HG03521 (cell line): ENCODE results near the gene FN3KRP.

Experiments used
- ATAC-seq: cut with Tn5 transposase; IDR thresholded peaks from one replicate; pipeline ENCODE4 v1.9.1; 2021; ENCODE audit warnings: mild to moderate bottlenecking, moderate library complexity; ENCODE audit not compliant: unreplicated experiment

The FN3KRP gene

DNA sequence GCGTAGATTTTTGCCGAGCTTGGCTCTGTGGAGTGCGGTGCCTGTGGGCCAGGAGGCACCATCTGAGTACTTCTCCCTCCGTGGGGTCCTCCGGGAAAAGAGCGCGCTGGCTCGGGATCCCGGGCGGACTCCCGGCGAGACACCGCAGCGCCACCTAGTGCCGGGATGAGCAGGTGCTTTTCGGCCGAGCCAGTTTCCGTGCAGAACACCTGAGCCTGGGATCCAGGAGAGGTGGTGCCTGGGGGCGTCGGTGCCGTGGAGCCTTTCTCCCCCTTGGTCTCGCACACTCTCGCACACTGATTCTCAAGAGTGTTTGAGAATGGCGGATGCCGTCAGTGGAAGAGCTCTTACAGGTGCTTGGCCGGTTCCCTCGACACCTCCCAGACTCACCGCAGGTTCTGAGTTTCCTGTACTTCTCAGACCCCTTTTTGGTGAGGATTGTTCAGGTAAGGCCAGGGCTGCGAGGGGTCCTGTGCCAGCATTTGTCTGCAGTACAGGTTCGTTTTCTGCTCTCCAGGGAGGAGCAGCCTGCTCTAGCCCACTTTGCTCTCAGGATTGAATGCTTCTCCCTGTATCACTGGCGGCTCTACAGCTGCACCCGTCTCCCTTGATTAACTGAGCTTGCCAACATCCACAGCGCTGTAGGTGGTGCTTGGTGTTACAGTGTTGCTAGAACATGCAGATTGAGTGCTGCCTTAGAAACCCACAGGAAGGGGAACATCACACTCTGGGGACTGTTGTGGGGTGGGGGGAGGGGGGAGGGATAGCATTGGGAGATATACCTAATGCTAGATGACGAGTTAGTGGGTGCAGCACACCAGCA lies 58.7 kb downstream of the FN3KRP start:
- no peak for ATAC-seq

DNA sequence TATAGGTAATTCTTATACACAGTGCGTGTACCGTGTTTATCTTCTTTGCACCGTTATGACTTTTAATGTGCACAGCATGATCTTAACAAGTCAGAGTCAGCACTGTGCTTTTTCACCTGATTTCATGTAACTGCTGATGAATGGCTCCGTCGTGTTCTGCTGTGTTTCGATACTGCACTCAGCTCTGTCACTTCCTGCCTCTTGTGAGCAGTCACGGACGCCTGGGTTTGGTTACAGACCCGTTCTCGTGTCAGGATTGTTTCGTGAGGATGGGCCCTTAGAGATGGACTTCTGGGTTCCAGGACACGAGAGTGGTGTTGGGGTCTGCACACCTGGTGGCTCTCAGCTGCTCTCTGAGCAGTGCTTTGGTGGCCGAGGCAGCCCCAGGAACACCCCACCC lies 59.9 kb downstream of the FN3KRP start:
- no peak for ATAC-seq
